Naive B cell (primary cell): ENCODE measurements around the gene NCAPD2. TPM values are rescaled to one million over a fixed set of nuclear protein-coding genes. Genes with fewer than 3 reads are reported as not detected.
A peak's percentile ranks its signal among the peaks of the same experiment; 100 is the strongest.
"Not testable (repeated sequence)": the region's sequence is repeated elsewhere in the genome, so short reads cannot be mapped to it uniquely, and the experiment has no call there.

Experiments
- ATAC-seq, 2 donors: fragments of 150-1000 bp; cut with Tn5 transposase; 2 replicates each; pipeline ENCODE4 v1.10.0; 2021; ENCODE audit warnings: low read depth in 2 of 2, mild to moderate bottlenecking in 2 of 2, moderate library complexity in 2 of 2
- DNase-seq: peaks from one replicate; pipeline ENCODE4 v3.0.0; 2022
- H3K27ac Mint-ChIP-seq, 6 donors: one replicate each; pipeline ENCODE4 v1.8.0; 2020 to 2022; ENCODE audit warnings: mild to moderate bottlenecking in 6 of 6, mixed read lengths in 6 of 6, moderate library complexity in 5 of 6, inconsistent platforms in 2 of 6
- H3K27me3 Mint-ChIP-seq, 3 donors: one replicate each; pipeline ENCODE4 v1.8.0; 2021 to 2022; ENCODE audit warnings: mixed read lengths in 3 of 3, mild to moderate bottlenecking in 1 of 3
- H3K36me3 Mint-ChIP-seq, 2 donors: one replicate each; pipeline ENCODE4 v1.8.0; 2020 to 2022; ENCODE audit warnings: mixed read lengths in 2 of 2, inconsistent platforms in 1 of 2, mild to moderate bottlenecking in 1 of 2
- H3K4me1 Mint-ChIP-seq, 3 donors: one replicate each; pipeline ENCODE4 v1.8.0; 2020 to 2022; ENCODE audit warnings: mixed read lengths in 3 of 3, inconsistent platforms in 1 of 3, mild to moderate bottlenecking in 1 of 3, moderate library complexity in 1 of 3
- H3K4me3 Mint-ChIP-seq, 8 donors: one replicate each; pipeline ENCODE4 v1.8.0; 2020 to 2022; ENCODE audit warnings: mild to moderate bottlenecking in 8 of 8, mixed read lengths in 8 of 8, moderate library complexity in 8 of 8, inconsistent platforms in 2 of 8
- H3K9me3 Mint-ChIP-seq, 7 donors: one replicate each; pipeline ENCODE4 v1.8.0; 2020 to 2022; ENCODE audit warnings: mixed read lengths in 7 of 7, mild to moderate bottlenecking in 5 of 7, inconsistent platforms in 2 of 7, moderate library complexity in 1 of 7
- polyA plus RNA-seq, 6 donors: library from polyadenylated mRNA; unstranded; fragments of 300-500 nt; fragmentation: Illumina TruSeq; gene quantifications; one replicate each; pipeline ENCODE4 v1.2.3, GENCODE V29; 2021; ENCODE audit warnings: low read depth in 6 of 6

NCAPD2 gene
- polyA plus RNA-seq, 6 donors from 2014 or later = 13.3 to 25.5 (median 17.8) TPM

- Mint-ChIP-seq H3K4me1 (peaks cover 9 to 21% (median 17%) of the 10 kb centered on the region in 3 donors), H3K27me3 (no peaks in the 10 kb centered on the region), H3K27ac (no peak overlapping the region), H3K36me3 (peaks cover 13 to 29% of the 10 kb centered on the region in 2 donors), H3K9me3 (no peaks in the 10 kb centered on the region), H3K4me3 (no peak overlapping the region)
- DNase-seq (no peak), ATAC-seq (no peak)
Measured at GRCh38 chr12:6548556-6548955, 54.7 kb downstream of the NCAPD2 start.

GRCh38 chr12:6548966-6549683 is 55.2 kb downstream of the NCAPD2 start:
- Mint-ChIP-seq H3K4me1 (peaks cover 15 to 23% (median 21%) of the 10 kb centered on the region in 3 donors), H3K27ac (no peak overlapping the region), H3K9me3 (no peaks in the 10 kb centered on the region), H3K27me3 (no peaks in the 10 kb centered on the region), H3K36me3 (peaks cover 13 to 29% of the 10 kb centered on the region in 2 donors), H3K4me3 (no peak overlapping the region)
- DNase-seq = no peak
- ATAC-seq = no peak

GRCh38 chr12:6549684-6550151 is 55.8 kb downstream of the NCAPD2 start:
- DNase-seq = no peak
- Mint-ChIP-seq H3K9me3 (no peaks in the 10 kb centered on the region), H3K4me1 (peaks cover 21 to 29% (median 27%) of the 10 kb centered on the region in 3 donors), H3K36me3 (peaks cover 13 to 29% of the 10 kb centered on the region in 2 donors), H3K27me3 (no peaks in the 10 kb centered on the region), H3K4me3 (no peak overlapping the region), H3K27ac (no peak overlapping the region)
- no peak for ATAC-seq

- H3K9me3 Mint-ChIP-seq = no peaks in the 10 kb centered on the region
- no peaks in the 10 kb centered on the region for H3K27me3 Mint-ChIP-seq
- no peak overlapping the region for H3K4me3 Mint-ChIP-seq
- no peak overlapping the region for H3K27ac Mint-ChIP-seq
- H3K36me3 Mint-ChIP-seq = peaks cover 13 to 29% of the 10 kb centered on the region in 2 donors
- ATAC-seq (no peak), DNase-seq (no peak)
- H3K4me1 Mint-ChIP-seq = peaks cover 26 to 35% (median 34%) of the 10 kb centered on the region in 3 donors
Measured at GRCh38 chr12:6550294-6551062, 56.6 kb downstream of the NCAPD2 start.

GRCh38 chr12:6551063-6551461 is 57.2 kb downstream of the NCAPD2 start:
- Mint-ChIP-seq H3K9me3 (no peaks in the 10 kb centered on the region), H3K4me1 (peaks cover 26 to 35% (median 34%) of the 10 kb centered on the region in 3 donors), H3K4me3 (peak overlapping the region in 1 of 8 donors; percentile 62), H3K27me3 (no peaks in the 10 kb centered on the region), H3K27ac (no peak overlapping the region), H3K36me3 (peaks cover 7 to 29% of the 10 kb centered on the region in 2 donors)
- DNase-seq (no peak), ATAC-seq (no peak)

GRCh38 chr12:6551496-6552139 is 57.7 kb downstream of the NCAPD2 start:
- DNase-seq = no peak
- no peak overlapping the region for H3K27ac Mint-ChIP-seq
- peaks cover 29 to 39% (median 35%) of the 10 kb centered on the region in 3 donors for H3K4me1 Mint-ChIP-seq
- H3K36me3 Mint-ChIP-seq = peaks cover 6 to 29% of the 10 kb centered on the region in 2 donors
- no peak for ATAC-seq
- H3K9me3 Mint-ChIP-seq = no peaks in the 10 kb centered on the region
- no peaks in the 10 kb centered on the region for H3K27me3 Mint-ChIP-seq
- peak overlapping the region in 1 of 8 donors; percentile 62 for H3K4me3 Mint-ChIP-seq

- H3K27me3 Mint-ChIP-seq = no peaks in the 10 kb centered on the region
- H3K4me1 Mint-ChIP-seq = peaks cover 34 to 41% (median 35%) of the 10 kb centered on the region in 3 donors
- H3K36me3 Mint-ChIP-seq = peaks cover 6 to 25% of the 10 kb centered on the region in 2 donors
- DNase-seq = no peak
- H3K27ac Mint-ChIP-seq = no peak overlapping the region
- H3K9me3 Mint-ChIP-seq = no peaks in the 10 kb centered on the region
- no peak for ATAC-seq
- peak overlapping the region in 1 of 8 donors; percentile 62 for H3K4me3 Mint-ChIP-seq
Measured at GRCh38 chr12:6552140-6552551, 58.2 kb downstream of the NCAPD2 start.

GRCh38 chr12:6553051-6553868 is 59.4 kb downstream of the NCAPD2 start:
- peak overlapping the region in 1 of 6 donors; percentile 4 for H3K27ac Mint-ChIP-seq
- no peak for ATAC-seq
- no peaks in the 10 kb centered on the region for H3K27me3 Mint-ChIP-seq
- peaks cover 6 to 14% of the 10 kb centered on the region in 2 donors for H3K36me3 Mint-ChIP-seq
- H3K4me1 Mint-ChIP-seq = peaks cover 30 to 41% (median 39%) of the 10 kb centered on the region in 3 donors
- no peak for DNase-seq
- H3K4me3 Mint-ChIP-seq = peak overlapping the region in 2 of 8 donors; percentile 32 to 57
- no peaks in the 10 kb centered on the region for H3K9me3 Mint-ChIP-seq

- peaks cover 25 to 41% (median 40%) of the 10 kb centered on the region in 3 donors for H3K4me1 Mint-ChIP-seq
- H3K36me3 Mint-ChIP-seq = peaks cover 0 to 3% of the 10 kb centered on the region in 2 donors
- H3K27ac Mint-ChIP-seq = peak overlapping the region in 5 of 6 donors; percentile 2 to 76 (median 24)
- peak overlapping the region; percentile 75 to 94 (median 88) for H3K4me3 Mint-ChIP-seq
- H3K27me3 Mint-ChIP-seq = no peaks in the 10 kb centered on the region
- DNase-seq (peak; percentile 71), ATAC-seq (peak; percentile 73 to 76)
- H3K9me3 Mint-ChIP-seq = no peaks in the 10 kb centered on the region
Measured at GRCh38 chr12:6554168-6555017, 60.5 kb downstream of the NCAPD2 start.

- no peak for DNase-seq
Measured at GRCh38 chr12:6555018-6555691, 61.3 kb downstream of the NCAPD2 start.

GRCh38 chr12:6556496-6556817 is 62.6 kb downstream of the NCAPD2 start:
- not testable (repeated sequence) for ATAC-seq, H3K36me3 Mint-ChIP-seq, DNase-seq, H3K9me3 Mint-ChIP-seq, H3K27me3 Mint-ChIP-seq
- peak overlapping the region in 1 of 6 donors; percentile 82 for H3K27ac Mint-ChIP-seq
- H3K4me1 Mint-ChIP-seq = peaks cover 22 to 40% (median 37%) of the 10 kb centered on the region in 3 donors
- peak overlapping the region; percentile 83 to 96 (median 93) for H3K4me3 Mint-ChIP-seq

More at GRCh38 chr12:6555018-6555691, 61.3 kb downstream of the NCAPD2 start:
- Mint-ChIP-seq H3K4me3 (peak overlapping the region; percentile 83 to 96 (median 93)), H3K27me3 (no peaks in the 10 kb centered on the region), H3K27ac (peak overlapping the region in 4 of 6 donors; percentile 2 to 76 (median 14)), H3K36me3 (no peaks in the 10 kb centered on the region), H3K9me3 (no peaks in the 10 kb centered on the region), H3K4me1 (peaks cover 25 to 41% (median 40%) of the 10 kb centered on the region in 3 donors)
- ATAC-seq = peak in 1 of 2 donors; percentile 4
